ENCODE data around the gene SLC9A6. TPM values are rescaled to one million over a fixed set of nuclear protein-coding genes. Genes with fewer than 3 reads are reported as not detected.

Gene SLC9A6
- total and polyA plus RNA-seq, 7 experiments from 2014 or later = 16.0 to 24.9 (median 18.9) TPM

DNA sequence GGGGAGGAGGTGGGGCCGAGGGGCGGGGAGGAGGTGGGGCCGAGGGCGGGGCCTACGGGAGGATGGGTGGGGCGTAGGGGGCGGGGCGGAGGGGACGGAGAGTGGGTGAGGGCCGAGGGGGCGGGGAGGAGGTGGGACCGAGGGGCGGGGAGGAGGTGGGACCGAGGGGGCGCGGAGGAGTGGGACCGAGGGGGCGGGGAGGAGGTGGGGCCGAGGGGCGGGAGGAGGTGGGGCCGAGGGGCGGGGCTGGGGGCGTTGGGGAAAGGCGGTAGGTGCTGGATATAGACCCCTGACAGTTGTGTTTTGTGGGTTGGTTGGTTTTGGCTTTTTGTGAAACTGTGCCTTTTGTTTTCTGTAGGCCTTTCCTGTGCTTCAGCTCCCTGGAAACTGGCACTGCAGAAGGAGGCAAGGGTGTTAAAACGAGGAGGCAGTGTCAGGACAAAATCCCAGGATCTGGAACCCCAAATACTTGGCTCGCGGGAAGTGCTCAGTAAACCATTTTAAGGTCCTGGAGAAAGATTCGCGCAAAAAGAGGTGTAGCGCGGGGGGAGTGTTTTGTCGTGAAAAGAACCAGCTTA lies 10.9 kb upstream of the SLC9A6 start:
- Histone ChIP-seq H3K9me3 (ENCODE audit: control insufficient read depth in 2 of 3, low read length in 3 of 3) (no peaks in the 10 kb centered on the region), H3K36me3 (ENCODE audit: control insufficient read depth in 2 of 3, insufficient read depth in 3 of 3, low read length in 3 of 3) (no peaks in the 10 kb centered on the region), H3K4me3 (ENCODE audit: low read length) (peak overlapping the region; percentile 25), H3K4me1 (ENCODE audit: control insufficient read depth in 2 of 2, insufficient read depth in 2 of 2, low read length in 2 of 2) (peaks cover 13 to 17% of the 10 kb centered on the region in 2 donors), H3K27ac (ENCODE audit: low read depth, low read length) (peak overlapping the region; percentile 58), H3K27me3 (ENCODE audit: control insufficient read depth in 2 of 2, insufficient read depth in 2 of 2, low read length in 2 of 2) (no peaks in the 10 kb centered on the region)
- Mint-ChIP-seq H3K27ac (peak overlapping the region; percentile 55 to 94 (median 86)), H3K4me3 (peak overlapping the region; percentile 79 to 92 (median 86)), H3K4me1 (peaks cover 10 to 39% (median 28%) of the 10 kb centered on the region in 7 donors), H3K27me3 (no peaks in the 10 kb centered on the region), H3K9me3 (no peaks in the 10 kb centered on the region), H3K36me3 (no peaks in the 10 kb centered on the region)
- ATAC-seq (peak; percentile 73), DNase-seq (peak; percentile 35 to 70 (median 52))
- CTCF ChIA-PET = interaction anchor here (1.5 kb wide), 1 partner anchor 9 kb away, joined by 4 read pairs; no protein-coding TSS in a partner anchor
- POLR2A ChIA-PET = interaction anchor here (1.1 to 3.1 kb wide), 3 partner anchors 10 to 14 kb away, joined by 5 to 19 read pairs (median 7); partner anchors contain the start of gene SLC9A6
- intact Hi-C loops (cut with micrococcal nuclease) = loop anchor here (1.0 to 5.0 kb wide), 7 partner anchors 11 to 935 kb away; partner anchors contain the start of genes INTS6L (in 2 of the 2), SLC9A6 (in 2 of the 2), FHL1 (in 1 of the 2) and HTATSF1 (in 1 of the 2)

DNA sequence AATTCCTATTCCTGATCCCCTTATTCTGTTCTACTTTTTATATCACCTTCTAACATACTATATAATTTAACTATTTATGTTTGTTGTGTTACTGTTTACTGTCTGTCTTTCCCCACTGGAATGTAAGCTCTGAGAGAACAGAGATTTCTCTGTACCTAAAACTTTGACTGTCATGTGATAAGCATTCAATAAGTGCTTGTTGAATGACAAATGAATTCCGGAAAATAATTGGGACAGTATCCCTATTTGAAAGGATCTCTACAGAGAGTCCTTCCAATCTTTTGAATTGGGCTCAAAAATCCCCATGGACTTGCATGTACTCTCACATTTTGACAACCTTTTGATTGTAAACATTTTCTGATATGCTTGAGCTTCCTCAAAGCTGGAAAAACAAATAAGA lies 9.8 kb upstream of the SLC9A6 start:
- Mint-ChIP-seq H3K27me3 (no peaks in the 10 kb centered on the region), H3K36me3 (no peaks in the 10 kb centered on the region), H3K27ac (peak overlapping the region in 1 of 9 donors; percentile 76), H3K4me3 (peak overlapping the region in 2 of 10 donors; percentile 86 to 88), H3K9me3 (no peaks in the 10 kb centered on the region), H3K4me1 (peaks cover 10 to 38% (median 28%) of the 10 kb centered on the region in 7 donors)
- no peaks in the 10 kb centered on the region for H3K9me3 ChIP-seq (ENCODE audit: control insufficient read depth in 2 of 3, low read length in 3 of 3)
- peaks cover 13 to 17% of the 10 kb centered on the region in 2 donors for H3K4me1 ChIP-seq (ENCODE audit: control insufficient read depth in 2 of 2, insufficient read depth in 2 of 2, low read length in 2 of 2)
- no peak for ATAC-seq
- ChIA-PET POLR2A (interaction anchor here (3.1 kb wide), 1 partner anchor 9 kb away, joined by 19 read pairs; the partner anchor contains the start of gene SLC9A6), CTCF (no interaction called here)
- H3K27me3 ChIP-seq (ENCODE audit: control insufficient read depth in 2 of 2, insufficient read depth in 2 of 2, low read length in 2 of 2) = no peaks in the 10 kb centered on the region
- DNase-seq = no peak
- H3K27ac ChIP-seq (ENCODE audit: low read depth, low read length) = no peak overlapping the region
- no peaks in the 10 kb centered on the region for H3K36me3 ChIP-seq (ENCODE audit: control insufficient read depth in 2 of 3, insufficient read depth in 3 of 3, low read length in 3 of 3)
- intact Hi-C loops (cut with micrococcal nuclease) = loop anchor here in 1 of 2 donors (2.0 kb wide), 1 partner anchor 521 kb away; the partner anchor contains the start of gene HTATSF1
- no peak overlapping the region for H3K4me3 ChIP-seq (ENCODE audit: low read length)

DNA sequence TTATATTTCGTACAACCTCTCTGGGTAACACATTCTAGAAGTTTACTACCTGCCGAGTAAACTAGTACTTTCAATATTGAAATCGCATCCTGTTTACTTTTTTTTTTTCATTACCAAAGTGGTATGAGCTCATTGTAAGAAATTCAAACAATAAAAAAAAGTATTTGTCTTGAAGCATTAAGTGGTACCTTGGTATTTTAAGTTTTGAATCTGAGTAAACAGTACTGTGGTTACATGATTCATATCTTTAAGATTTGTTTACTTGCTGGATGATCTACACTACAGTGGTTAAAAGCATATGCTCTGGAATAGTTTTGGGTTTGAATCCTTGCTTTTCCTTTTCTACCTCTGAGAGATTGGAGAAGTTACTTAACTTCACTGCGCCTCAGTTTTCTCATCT lies 7.6 kb upstream of the SLC9A6 start:
- DNase-seq = no peak
- Histone ChIP-seq H3K4me3 (ENCODE audit: low read length) (no peak overlapping the region), H3K9me3 (ENCODE audit: control insufficient read depth in 2 of 3, low read length in 3 of 3) (no peaks in the 10 kb centered on the region), H3K36me3 (ENCODE audit: control insufficient read depth in 2 of 3, insufficient read depth in 3 of 3, low read length in 3 of 3) (no peaks in the 10 kb centered on the region), H3K4me1 (ENCODE audit: control insufficient read depth in 2 of 2, insufficient read depth in 2 of 2, low read length in 2 of 2) (peaks cover 9 to 10% of the 10 kb centered on the region in 2 donors), H3K27me3 (ENCODE audit: control insufficient read depth in 2 of 2, insufficient read depth in 2 of 2, low read length in 2 of 2) (no peaks in the 10 kb centered on the region), H3K27ac (ENCODE audit: low read depth, low read length) (no peak overlapping the region)
- no peaks in the 10 kb centered on the region for H3K9me3 Mint-ChIP-seq
- H3K36me3 Mint-ChIP-seq = peaks cover 0 to 1% (median 0%) of the 10 kb centered on the region in 5 donors
- ChIA-PET CTCF (no interaction called here), POLR2A (interaction anchor here (0.5 kb wide), 1 partner anchor 10 kb away, joined by 3 read pairs; no protein-coding TSS in a partner anchor)
- no peaks in the 10 kb centered on the region for H3K27me3 Mint-ChIP-seq
- H3K27ac Mint-ChIP-seq = peak overlapping the region in 1 of 9 donors; percentile 39
- peaks cover 17 to 36% (median 34%) of the 10 kb centered on the region in 7 donors for H3K4me1 Mint-ChIP-seq
- H3K4me3 Mint-ChIP-seq = no peak overlapping the region
- intact Hi-C loops (cut with micrococcal nuclease) = no loop called here
- ATAC-seq = no peak

DNA sequence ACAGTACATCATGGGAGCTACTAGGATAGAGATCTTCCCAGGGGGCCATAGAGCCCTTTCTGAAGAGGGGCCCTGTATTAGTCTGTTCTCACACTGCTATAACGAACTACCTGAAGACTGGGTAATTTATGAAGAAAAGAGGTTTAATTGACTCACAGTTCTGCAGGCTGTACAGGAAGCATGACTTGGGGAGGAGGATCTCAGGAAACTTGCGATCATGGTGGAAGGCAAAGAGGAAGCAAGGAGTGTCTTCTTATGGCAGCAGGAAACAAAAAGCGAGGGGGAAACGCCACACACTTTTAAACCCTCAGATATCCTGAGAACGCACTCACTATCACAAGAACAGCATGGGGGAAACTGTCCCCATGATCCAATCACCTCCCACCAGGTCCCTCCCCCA lies 4.2 kb upstream of the SLC9A6 start:
- Mint-ChIP-seq H3K27me3 (no peaks in the 10 kb centered on the region), H3K4me1 (peaks cover 31 to 46% (median 41%) of the 10 kb centered on the region in 7 donors), H3K36me3 (peaks cover 0 to 1% (median 0%) of the 10 kb centered on the region in 5 donors), H3K27ac (peak overlapping the region in 7 of 9 donors; percentile 1 to 99 (median 75)), H3K9me3 (no peaks in the 10 kb centered on the region), H3K4me3 (peak overlapping the region in 7 of 10 donors; percentile 17 to 76 (median 53))
- Histone ChIP-seq H3K27me3 (ENCODE audit: control insufficient read depth in 2 of 2, insufficient read depth in 2 of 2, low read length in 2 of 2) (no peaks in the 10 kb centered on the region), H3K4me3 (ENCODE audit: low read length) (no peak overlapping the region), H3K27ac (ENCODE audit: low read depth, low read length) (no peak overlapping the region), H3K4me1 (ENCODE audit: control insufficient read depth in 2 of 2, insufficient read depth in 2 of 2, low read length in 2 of 2) (peaks cover 20 to 26% of the 10 kb centered on the region in 2 donors), H3K9me3 (ENCODE audit: control insufficient read depth in 2 of 3, low read length in 3 of 3) (no peaks in the 10 kb centered on the region), H3K36me3 (ENCODE audit: control insufficient read depth in 2 of 3, insufficient read depth in 3 of 3, low read length in 3 of 3) (no peaks in the 10 kb centered on the region)
- ATAC-seq = no peak
- CTCF ChIA-PET = no interaction called here
- intact Hi-C loops (cut with micrococcal nuclease) = loop anchor here in 1 of 2 donors (10.0 kb wide), 1 partner anchor 1516 kb away; the partner anchor contains the start of gene HPRT1
- POLR2A ChIA-PET = no interaction called here
- DNase-seq = no peak

DNA sequence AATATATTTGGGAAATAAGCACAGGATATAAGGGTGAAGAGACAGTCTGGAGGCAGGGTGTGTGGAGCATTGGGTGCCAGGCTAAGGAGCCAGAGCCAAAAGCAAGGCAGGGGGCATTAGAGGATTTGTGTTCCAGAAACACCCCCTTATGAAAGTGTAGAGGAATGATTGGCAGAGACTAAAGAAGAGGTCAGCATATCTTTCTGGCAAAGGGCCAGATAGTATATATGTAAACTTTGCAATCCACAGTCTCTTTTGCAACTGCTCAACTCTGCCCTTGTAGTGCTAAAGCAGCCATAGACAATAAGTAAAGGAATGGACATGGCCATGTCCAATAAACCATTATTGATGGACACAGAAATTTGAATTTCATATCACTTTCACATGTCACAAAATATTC lies 3.6 kb upstream of the SLC9A6 start:
- ATAC-seq = no peak
- Mint-ChIP-seq H3K36me3 (peaks cover 0 to 1% (median 0%) of the 10 kb centered on the region in 5 donors), H3K4me3 (peak overlapping the region in 4 of 10 donors; percentile 16 to 94 (median 62)), H3K9me3 (no peaks in the 10 kb centered on the region), H3K27me3 (no peaks in the 10 kb centered on the region), H3K27ac (peak overlapping the region in 5 of 9 donors; percentile 37 to 99 (median 78)), H3K4me1 (peaks cover 34 to 50% (median 43%) of the 10 kb centered on the region in 7 donors)
- no peak overlapping the region for H3K4me3 ChIP-seq (ENCODE audit: low read length)
- no peaks in the 10 kb centered on the region for H3K36me3 ChIP-seq (ENCODE audit: control insufficient read depth in 2 of 3, insufficient read depth in 3 of 3, low read length in 3 of 3)
- CTCF ChIA-PET = no interaction called here
- peaks cover 20 to 26% of the 10 kb centered on the region in 2 donors for H3K4me1 ChIP-seq (ENCODE audit: control insufficient read depth in 2 of 2, insufficient read depth in 2 of 2, low read length in 2 of 2)
- DNase-seq = no peak
- H3K27me3 ChIP-seq (ENCODE audit: control insufficient read depth in 2 of 2, insufficient read depth in 2 of 2, low read length in 2 of 2) = no peaks in the 10 kb centered on the region
- no peak overlapping the region for H3K27ac ChIP-seq (ENCODE audit: low read depth, low read length)
- H3K9me3 ChIP-seq (ENCODE audit: control insufficient read depth in 2 of 3, low read length in 3 of 3) = no peaks in the 10 kb centered on the region
- POLR2A ChIA-PET = no interaction called here
- intact Hi-C loops (cut with micrococcal nuclease) = loop anchor here in 1 of 2 donors (10.0 kb wide), 1 partner anchor 1517 kb away; the partner anchor contains the start of gene HPRT1

GRCh38 chrX:135982860-135983259 lies 2.4 kb upstream of the SLC9A6 start:
- Histone ChIP-seq H3K4me3 (ENCODE audit: low read length) (peak overlapping the region; percentile 73), H3K4me1 (ENCODE audit: control insufficient read depth in 2 of 2, insufficient read depth in 2 of 2, low read length in 2 of 2) (peaks cover 20 to 23% of the 10 kb centered on the region in 2 donors), H3K27me3 (ENCODE audit: control insufficient read depth in 2 of 2, insufficient read depth in 2 of 2, low read length in 2 of 2) (no peaks in the 10 kb centered on the region), H3K9me3 (ENCODE audit: control insufficient read depth in 2 of 3, low read length in 3 of 3) (no peaks in the 10 kb centered on the region), H3K27ac (ENCODE audit: low read depth, low read length) (peak overlapping the region; percentile 76), H3K36me3 (ENCODE audit: control insufficient read depth in 2 of 3, insufficient read depth in 3 of 3, low read length in 3 of 3) (no peaks in the 10 kb centered on the region)
- Mint-ChIP-seq H3K36me3 (peaks cover 0 to 1% (median 0%) of the 10 kb centered on the region in 5 donors), H3K27ac (peak overlapping the region; percentile 80 to 99 (median 93)), H3K4me1 (peaks cover 38 to 61% (median 53%) of the 10 kb centered on the region in 7 donors), H3K4me3 (peak overlapping the region; percentile 79 to 95 (median 90)), H3K9me3 (no peaks in the 10 kb centered on the region), H3K27me3 (no peaks in the 10 kb centered on the region)
- intact Hi-C loops (cut with micrococcal nuclease) = loop anchor here in 1 of 2 donors (10.0 kb wide), 1 partner anchor 1518 kb away; the partner anchor contains the start of gene HPRT1
- ATAC-seq = no peak
- POLR2A ChIA-PET = no interaction called here
- DNase-seq = no peak
- CTCF ChIA-PET = no interaction called here

Measured in naive thymus-derived CD4-positive, alpha-beta T cell (primary cell).